Measurements from ENCODE around the gene PAK4. TPM values are rescaled to one million over a fixed set of nuclear protein-coding genes. Genes with fewer than 3 reads are reported as not detected.

PAK4 gene
- total and polyA plus RNA-seq, 2 of the 13 experiments (the other 11 are each of a cell fraction or from before 2014, with no cell fraction given), result 9.5 to 17.8 TPM

DNA sequence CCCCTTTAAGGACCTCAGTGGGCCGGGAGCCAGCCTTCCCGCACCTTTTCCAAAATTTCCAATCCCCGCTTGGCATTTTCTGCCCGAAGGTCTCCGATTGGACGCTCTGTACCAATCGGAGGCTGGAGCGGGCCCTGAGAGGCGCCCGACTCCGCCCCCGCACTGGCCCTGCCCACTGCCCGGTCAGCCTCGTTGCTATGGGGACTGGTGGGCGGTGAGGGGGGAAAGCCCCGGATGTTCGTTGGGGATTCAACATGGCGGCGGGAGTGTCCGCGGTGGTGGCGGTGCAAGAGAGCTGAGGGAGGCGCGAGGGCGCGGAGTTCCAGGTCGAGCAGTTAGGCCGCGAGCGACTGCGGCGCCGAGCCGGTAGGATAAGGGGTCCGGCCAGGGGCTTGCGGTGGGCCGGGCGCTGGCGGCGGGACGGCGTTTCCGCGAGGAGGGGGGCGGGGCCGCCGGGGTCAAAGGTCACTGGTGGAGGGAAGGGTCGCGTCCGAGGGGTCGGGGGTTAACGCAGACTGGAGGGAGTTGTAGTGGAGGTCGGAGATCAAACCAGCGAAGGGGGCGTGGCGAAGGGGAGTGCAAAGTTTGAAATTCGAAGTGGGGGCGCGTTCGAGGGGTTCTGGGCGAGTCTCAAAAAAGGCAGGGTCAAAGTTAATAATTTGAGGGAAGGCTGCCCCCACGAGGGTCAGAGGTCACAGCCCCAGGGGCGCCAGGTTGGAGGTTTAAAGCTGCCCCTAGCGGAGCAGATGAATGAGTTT lies at the start of gene PAK4 (continued):
- TF ChIP-seq, protein P1, sequence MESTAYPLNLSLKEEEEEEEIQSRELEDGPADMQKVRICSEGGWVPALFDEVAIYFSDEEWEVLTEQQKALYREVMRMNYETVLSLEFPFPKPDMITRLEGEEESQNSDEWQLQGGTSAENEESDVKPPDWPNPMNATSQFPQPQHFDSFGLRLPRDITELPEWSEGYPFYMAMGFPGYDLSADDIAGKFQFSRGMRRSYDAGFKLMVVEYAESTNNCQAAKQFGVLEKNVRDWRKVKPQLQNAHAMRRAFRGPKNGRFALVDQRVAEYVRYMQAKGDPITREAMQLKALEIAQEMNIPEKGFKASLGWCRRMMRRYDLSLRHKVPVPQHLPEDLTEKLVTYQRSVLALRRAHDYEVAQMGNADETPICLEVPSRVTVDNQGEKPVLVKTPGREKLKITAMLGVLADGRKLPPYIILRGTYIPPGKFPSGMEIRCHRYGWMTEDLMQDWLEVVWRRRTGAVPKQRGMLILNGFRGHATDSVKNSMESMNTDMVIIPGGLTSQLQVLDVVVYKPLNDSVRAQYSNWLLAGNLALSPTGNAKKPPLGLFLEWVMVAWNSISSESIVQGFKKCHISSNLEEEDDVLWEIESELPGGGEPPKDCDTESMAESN (CRISPR knock-in tag; conservative IDR thresholded peaks at IDR 0.05), result peak; percentile 88
- TF ChIP-seq ZSCAN25 (CRISPR knock-in tag; IDR thresholded peaks at IDR 0.05) (peak; percentile 71), PITX1 (CRISPR knock-in tag; IDR thresholded peaks at IDR 0.05) (0 out of 2 replicates have a peak, but pooled peaks have one; percentile 27), ESRRA (CRISPR knock-in tag; IDR thresholded peaks at IDR 0.05; ENCODE audit: low read depth) (peak; percentile 82), ZNF766 (CRISPR knock-in tag; IDR thresholded peaks at IDR 0.05; ENCODE audit: borderline replicate concordance) (0 out of 2 replicates have a peak, but pooled peaks have one; percentile 59), ARNT2 (CRISPR knock-in tag; IDR thresholded peaks at IDR 0.05; ENCODE audit: low read depth) (peak; percentile 87), ZNF136 (CRISPR knock-in tag; IDR thresholded peaks at IDR 0.05; ENCODE audit: low read depth) (no peak), SAFB2 (CRISPR knock-in tag; IDR thresholded peaks at IDR 0.05; ENCODE audit: borderline replicate concordance, low read depth) (peak; percentile 62; the same call in 1 of the 2 replicates), ZMYM2 (CRISPR knock-in tag; IDR thresholded peaks at IDR 0.05) (0 out of 2 replicates have a peak, but pooled peaks have one; percentile 48), MXD4 (CRISPR knock-in tag; IDR thresholded peaks at IDR 0.05) (peak; percentile 79), HMG20B (CRISPR knock-in tag; conservative IDR thresholded peaks at IDR 0.05) (no peak), PHF21A (CRISPR knock-in tag; IDR thresholded peaks at IDR 0.05) (peak; percentile 70; the same call in 1 of the 2 replicates), IRX3 (CRISPR knock-in tag; IDR thresholded peaks at IDR 0.05; ENCODE audit: borderline replicate concordance, low read depth) (peak; percentile 77; the same call in 1 of the 2 replicates), GABPB1 (CRISPR knock-in tag; IDR thresholded peaks at IDR 0.05) (peak; percentile 88), KLF6 (CRISPR knock-in tag; IDR thresholded peaks at IDR 0.05) (peak; percentile 80; the same call in 1 of the 2 replicates), REPIN1 (CRISPR knock-in tag; IDR thresholded peaks at IDR 0.05; ENCODE audit: borderline replicate concordance, low read depth) (peak; percentile 61), ZNF776 (CRISPR knock-in tag; IDR thresholded peaks at IDR 0.05) (peak; percentile 59; the same call in 1 of the 2 replicates), NFE2 (CRISPR knock-in tag; IDR thresholded peaks at IDR 0.05) (no peak), ZNF547 (CRISPR knock-in tag; IDR thresholded peaks at IDR 0.05) (peak; percentile 92), SIX4 (CRISPR knock-in tag; IDR thresholded peaks at IDR 0.05) (no peak)
- TF ChIP-seq, protein P2, sequence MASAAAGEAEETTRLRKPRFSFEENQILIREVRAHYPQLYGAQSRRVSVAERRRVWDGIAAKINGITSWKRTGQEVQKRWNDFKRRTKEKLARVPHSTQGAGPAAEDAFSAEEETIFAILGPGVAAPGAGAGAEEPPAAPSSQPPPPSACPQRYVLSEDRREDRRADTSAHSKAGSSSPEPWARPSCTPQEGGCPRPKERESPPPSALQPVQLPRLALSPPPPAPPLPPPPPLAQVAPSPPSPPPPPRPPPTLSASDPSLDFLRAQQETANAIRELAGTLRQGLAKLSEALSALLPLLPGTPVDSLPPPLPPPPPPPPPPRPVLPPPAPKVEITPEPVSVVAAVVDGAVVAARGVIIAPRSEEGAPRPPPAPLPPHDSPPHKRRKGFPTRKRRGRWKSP (CRISPR knock-in tag; IDR thresholded peaks at IDR 0.05), result peak; percentile 61; the same call in 1 of the 2 replicates
- TF ChIP-seq, protein P3, sequence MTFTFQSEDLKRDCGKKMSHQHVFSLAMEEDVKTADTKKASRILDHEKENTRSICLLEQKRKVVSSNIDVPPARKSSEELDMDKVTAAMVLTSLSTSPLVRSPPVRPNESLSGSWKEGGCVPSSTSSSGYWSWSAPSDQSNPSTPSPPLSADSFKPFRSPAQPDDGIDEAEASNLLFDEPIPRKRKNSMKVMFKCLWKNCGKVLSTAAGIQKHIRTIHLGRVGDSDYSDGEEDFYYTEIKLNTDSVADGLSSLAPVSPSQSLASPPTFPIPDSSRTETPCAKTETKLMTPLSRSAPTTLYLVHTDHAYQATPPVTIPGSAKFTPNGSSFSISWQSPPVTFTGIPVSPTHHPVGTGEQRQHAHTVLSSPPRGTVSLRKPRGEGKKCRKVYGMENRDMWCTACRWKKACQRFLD (CRISPR knock-in tag; IDR thresholded peaks at IDR 0.05; ENCODE audit: borderline replicate concordance), result no peak

All from HepG2 (cell line).